GM21529 (cell line): ENCODE results near the gene ADD1.

ENCODE experiments used
- ATAC-seq: cut with Tn5 transposase; IDR thresholded peaks from one replicate; pipeline ENCODE4 v1.9.1; 2021; ENCODE audit not compliant: unreplicated experiment

The ADD1 gene, protein sequence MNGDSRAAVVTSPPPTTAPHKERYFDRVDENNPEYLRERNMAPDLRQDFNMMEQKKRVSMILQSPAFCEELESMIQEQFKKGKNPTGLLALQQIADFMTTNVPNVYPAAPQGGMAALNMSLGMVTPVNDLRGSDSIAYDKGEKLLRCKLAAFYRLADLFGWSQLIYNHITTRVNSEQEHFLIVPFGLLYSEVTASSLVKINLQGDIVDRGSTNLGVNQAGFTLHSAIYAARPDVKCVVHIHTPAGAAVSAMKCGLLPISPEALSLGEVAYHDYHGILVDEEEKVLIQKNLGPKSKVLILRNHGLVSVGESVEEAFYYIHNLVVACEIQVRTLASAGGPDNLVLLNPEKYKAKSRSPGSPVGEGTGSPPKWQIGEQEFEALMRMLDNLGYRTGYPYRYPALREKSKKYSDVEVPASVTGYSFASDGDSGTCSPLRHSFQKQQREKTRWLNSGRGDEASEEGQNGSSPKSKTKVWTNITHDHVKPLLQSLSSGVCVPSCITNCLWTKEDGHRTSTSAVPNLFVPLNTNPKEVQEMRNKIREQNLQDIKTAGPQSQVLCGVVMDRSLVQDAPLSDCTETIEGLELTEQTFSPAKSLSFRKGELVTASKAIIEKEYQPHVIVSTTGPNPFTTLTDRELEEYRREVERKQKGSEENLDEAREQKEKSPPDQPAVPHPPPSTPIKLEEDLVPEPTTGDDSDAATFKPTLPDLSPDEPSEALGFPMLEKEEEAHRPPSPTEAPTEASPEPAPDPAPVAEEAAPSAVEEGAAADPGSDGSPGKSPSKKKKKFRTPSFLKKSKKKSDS

DNA sequence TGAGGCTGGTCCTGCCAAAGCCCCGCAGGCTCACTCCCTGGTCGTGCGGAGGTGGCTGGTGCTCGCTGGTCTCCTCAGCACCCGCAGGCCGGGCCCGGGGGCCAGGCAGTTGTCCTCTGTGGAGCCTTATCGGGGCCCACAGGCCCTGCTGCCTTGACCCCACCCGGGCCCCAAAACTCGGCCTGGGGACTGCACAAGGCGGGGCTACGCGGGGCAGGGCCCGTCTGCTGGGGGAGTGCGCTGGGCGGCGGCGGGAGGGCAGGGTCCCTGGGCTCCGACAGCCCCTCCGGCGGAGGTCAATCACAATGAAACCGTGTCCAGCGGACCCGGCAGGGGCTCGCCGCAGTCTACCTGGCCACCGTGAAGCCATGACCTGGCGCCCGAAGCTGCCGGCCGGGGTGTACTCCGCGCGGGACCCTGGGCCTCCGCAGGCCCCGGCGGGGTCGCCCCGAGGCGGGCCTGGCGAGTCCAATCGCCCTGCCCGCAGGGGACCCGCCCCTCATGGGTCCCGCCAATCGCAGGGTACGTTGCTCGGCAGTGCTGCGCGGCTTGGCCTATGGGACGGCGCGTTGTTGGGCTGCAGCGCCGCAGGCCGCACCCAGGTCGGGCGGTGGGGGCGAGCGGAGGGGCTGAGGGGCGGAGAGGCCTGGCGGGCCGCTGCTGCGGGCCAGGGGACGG lies at the start of gene ADD1:
ADD1 (plus strand) TSS at position 582 of the 678 bp plus-strand sequence. CDS start 32,072 bp downstream, outside the sequence.
- peak; percentile 77 for ATAC-seq

DNA sequence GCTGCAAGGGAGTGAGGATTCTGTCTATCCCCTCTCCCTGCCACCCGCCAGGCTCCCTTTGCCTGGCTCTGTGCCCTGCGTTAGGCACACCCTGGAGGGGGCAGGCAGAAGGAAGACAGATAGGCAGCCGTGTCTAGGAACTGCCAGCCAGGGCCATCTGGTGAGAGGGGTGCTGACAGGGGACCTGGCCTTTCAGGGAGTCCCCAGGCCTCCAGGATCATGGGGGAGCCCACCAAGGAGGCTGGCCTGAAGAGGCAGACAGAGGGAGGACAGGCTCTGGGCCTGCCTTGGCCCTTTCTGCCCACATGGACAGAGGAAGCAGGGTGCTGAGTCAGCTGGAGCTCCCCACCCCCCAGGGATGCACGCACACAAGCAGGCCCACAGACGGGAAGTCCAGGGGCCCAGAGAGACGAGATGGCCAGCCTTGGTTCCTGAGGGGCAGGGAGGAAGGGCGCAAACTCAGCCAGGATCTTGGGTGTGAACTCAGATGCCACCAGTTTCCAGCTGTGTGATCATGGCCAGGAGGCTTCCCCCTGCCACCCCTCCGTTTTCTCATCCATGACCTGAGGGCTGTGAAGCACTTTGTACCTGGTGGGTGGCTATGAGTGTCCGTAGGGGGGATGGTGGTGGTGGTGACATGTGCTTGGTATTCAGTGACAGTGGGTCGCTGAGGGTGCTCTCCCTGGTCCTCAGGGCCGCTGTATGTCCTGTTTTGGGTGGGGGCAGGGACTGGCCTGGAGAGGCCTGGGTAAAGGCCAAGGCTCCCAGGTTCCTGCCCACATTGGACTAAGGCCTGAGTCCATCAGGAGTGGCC lies 49.0 kb upstream of the ADD1 start:
- ATAC-seq = no peak

DNA sequence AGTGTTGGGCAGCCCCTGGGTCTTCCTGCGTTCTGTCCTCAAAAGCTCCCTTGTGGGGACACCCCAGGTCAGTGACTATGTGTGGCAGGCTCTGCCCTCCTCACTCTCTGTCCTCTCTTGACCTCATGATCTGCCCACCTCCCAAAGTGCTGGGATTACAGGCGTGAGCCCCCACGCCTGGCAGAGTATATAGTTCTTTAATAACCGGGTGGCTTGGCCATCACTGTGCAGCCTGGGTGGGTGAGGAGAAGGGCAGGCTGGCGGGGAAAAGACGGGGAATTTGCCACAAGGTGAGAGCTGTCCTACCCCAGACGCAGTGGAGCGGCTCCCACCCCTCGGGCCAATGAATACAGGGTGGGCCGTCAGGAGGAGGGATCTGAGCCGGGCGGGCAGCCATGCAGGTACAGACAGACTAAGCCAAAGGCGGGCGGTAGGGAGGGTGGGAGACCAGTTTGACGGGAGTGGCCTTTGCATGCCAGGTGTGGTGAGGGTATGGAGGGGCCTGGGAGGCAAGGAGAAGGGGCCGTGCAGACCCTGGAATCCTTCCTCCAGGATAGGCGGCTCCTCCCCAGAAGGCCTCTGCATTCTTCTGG lies 48.2 kb upstream of the ADD1 start:
- ATAC-seq = no peak

DNA sequence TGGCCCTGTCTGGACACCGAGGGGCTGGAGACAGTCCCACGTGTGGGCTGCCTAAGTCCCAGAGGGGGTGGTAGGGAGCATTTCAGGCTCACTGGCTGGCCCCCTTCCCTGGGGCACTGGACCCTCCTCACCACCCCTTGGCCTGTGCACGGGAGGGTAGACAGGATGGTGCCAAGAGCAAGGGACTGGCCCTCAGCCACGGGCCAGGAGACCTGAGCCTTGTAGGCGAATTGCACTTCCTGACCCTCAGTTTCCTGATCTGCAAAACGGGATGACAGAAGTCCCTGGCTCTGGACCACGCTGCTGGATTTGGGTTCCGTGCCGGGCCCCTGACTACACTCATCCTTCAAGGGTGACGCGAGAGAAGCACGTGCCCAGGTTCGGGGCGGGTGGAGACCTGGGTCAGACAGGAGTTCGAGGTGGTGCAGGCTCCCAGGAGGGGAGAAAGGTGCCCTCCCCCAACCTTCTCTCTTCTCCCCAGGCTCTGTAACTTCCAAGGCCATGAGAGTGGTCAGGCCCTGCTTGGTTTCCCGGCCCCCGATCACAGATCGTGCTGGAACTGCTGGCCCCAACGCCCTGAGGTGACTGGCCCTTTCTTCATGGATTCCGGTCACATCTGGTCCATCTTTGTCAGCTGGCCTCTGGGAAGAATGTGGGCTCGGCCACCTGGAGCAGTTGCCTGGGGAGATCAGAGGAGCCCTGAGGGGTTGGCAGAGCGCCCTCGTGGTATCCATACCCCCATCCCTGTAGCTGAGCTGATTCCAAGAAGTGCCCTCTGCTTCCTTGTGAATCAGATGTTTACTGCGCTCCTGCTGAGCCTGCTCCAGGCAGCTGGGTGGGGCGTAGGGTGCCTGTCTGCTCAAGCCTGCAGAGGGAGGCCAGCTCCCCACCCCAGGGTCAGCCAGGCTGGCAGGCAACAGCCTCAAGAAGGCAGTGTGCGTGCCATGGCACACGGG lies 47.5 kb upstream of the ADD1 start:
- ATAC-seq = no peak

DNA sequence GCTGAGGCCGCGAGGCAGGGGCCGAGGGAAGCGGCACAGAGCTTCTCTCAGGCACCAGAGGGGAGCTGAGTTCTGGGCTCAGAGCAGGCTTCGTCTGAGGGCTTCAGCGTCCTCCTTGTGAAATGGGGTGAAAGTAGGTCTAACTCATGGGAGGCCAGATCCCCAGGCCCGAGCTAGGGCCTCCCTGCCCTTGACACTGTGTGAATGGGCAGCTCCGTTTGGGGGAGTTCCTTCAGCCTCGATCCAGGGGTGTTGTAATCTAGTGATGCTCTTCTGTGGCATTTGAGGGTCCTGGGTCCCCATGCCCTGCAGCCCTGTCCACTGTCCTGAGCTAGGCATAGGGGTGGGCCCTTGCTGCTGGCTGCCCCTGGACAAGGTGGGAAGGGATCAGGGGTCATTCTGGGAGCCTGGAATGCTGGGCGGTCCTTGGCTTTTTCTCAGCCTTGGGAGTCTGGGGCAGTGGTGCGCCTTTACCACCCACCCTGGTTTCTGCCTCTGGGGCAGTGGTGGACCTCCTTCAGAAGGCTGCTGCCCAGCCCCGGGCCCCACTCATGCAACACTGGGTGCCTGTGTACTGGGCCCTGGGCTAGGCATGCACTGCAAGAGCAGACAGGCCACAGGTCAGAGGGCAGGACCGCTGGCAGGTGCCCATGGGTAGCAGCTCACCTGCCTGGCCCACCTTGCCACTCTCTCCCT lies 46.6 kb upstream of the ADD1 start:
- ATAC-seq = no peak

DNA sequence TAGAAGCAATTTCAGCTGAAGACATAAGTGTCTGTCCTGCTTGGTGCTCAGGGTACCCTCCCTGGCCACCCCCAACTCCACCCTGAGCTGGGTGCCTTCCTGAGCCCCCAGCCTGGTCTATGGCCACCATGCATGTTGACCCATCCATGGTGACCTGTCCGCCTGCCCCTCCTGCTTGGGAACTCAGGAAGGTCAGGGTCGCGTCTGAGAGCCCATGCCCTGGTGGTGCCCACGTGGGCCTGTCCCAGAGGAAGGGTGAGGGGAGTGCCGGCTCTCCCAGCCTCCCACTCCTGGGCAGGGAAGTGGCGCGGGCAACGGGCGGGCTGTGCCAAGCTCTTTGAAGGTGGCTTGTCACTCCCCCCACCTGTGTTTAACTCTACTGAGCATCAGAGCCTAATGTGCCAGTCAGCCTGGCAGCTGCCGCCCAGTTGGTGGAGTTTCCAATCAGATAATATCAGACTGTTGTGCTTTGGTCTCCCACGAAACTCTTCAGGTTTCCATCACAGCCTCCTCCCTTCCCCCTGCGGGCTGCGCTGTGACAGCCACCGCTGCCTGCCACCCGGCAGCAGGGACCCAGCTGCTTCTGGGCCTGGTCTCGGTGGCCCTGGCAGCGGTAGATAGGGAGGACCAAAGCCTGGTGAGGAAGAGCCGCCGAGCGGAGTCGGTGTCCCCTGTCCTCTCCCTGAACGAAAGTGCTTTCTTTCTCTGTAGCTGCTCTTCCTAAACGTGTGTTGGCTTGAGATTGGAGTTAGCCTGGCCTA lies 45.9 kb upstream of the ADD1 start:
- ATAC-seq = no peak

DNA sequence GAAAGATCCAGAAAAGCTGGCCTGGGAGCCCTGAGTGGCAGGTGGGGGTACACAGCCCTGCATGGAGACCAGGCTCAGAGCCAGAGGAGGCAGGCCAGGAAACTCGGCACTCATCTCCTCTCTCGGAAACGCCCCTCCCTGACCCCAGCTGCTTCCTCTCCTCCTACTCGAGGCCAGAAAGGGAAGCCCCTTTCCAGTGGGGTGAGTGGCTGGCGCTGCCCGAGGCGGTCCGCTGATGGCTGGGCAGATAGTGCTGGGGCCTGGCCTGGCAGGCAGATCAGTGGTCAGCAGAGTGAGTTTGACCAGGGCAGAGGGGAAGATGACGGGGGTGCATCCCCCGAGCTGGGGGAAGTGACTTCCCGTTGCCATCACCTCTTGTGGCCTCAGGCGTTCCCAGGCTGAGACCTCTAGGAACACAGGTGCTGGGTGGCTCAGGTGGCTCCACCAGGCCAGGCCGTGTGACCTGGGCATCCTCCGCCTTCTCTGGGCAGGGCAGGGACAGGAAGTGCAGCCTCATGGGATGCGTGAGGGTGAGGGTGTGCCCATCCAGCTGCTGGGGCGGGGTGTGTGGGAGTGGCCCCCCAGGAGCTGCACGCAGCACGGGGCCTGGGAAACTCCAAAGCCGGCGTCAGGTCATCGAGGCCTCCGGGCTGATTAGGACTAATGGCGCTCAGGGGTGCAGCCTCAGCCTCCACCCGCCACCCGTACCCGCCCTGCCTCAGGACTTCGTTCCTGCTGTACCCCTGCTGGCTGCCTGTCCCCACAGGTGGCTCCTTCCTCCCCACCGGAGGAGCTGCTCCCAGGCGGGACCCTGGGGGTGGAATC lies 45.0 kb upstream of the ADD1 start:
- ATAC-seq = peak; percentile 54

DNA sequence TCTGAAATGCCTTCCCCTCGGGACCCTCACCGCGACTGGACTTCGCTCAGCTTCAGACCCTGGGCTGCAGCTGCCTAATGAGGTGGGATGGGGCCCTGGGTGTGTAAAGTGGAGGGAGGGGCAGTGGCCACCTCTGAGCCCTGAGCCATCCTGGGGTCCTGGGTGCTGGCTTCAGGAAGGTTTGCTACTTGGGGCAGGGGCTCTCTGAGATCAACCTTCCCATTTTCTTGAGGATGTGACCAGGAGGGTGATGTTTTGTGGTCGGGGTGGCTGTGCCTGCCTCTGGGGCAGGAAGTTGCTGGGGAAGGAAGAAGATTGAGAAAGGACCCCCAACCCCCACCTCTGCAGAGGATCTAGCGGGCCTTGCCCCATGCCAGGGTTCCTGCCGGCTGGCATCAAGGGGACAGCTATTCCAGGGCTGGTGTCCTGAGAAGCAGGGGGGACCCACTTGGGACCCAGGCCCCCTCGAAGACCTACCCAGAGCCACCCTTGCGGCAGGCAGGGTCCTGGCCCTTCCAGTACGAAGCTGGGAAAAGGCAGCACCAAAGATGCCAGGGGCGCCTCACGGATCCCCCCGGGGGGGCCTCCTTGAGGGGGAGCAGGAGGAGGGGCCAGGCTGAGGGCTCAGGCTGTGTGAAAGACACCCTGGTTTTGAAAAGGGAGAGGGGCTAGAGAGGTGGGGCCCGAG lies 44.3 kb upstream of the ADD1 start:
- ATAC-seq = no peak

DNA sequence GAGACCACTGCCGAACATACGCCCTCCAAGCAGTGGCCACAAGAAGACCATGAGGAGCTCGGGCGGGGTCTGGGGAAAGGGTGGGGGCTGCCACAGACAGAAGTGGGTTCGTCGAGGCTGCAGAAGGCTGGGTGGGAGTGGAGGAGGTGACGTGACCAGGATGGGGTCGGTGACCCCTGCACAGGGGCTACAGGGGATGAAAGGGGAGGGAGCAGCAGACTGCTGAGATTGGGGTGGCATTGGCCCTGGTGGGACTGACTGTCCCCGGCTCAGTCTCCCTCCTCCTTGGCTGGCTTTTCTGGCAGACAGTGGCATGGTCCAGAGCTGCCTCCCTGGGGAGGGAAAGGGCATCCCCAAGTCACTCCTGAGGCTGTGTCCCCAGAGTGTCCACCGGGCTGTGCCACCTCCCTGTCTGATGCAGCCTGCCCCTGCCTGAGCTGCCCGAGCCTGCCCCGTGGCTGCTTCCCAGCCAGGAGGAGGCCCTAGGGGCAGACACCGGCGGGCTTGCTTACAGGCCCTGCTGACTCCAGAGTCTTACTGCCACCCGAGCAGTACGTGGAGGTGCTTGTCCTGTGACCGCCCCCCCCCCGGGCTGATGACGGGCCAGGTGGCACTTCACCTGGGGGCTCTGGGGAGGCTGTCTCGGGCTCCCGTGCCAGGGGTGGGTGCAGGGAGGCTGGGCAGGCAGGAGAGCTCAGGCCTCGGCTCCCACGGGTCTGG lies 43.5 kb upstream of the ADD1 start:
- no peak for ATAC-seq

DNA sequence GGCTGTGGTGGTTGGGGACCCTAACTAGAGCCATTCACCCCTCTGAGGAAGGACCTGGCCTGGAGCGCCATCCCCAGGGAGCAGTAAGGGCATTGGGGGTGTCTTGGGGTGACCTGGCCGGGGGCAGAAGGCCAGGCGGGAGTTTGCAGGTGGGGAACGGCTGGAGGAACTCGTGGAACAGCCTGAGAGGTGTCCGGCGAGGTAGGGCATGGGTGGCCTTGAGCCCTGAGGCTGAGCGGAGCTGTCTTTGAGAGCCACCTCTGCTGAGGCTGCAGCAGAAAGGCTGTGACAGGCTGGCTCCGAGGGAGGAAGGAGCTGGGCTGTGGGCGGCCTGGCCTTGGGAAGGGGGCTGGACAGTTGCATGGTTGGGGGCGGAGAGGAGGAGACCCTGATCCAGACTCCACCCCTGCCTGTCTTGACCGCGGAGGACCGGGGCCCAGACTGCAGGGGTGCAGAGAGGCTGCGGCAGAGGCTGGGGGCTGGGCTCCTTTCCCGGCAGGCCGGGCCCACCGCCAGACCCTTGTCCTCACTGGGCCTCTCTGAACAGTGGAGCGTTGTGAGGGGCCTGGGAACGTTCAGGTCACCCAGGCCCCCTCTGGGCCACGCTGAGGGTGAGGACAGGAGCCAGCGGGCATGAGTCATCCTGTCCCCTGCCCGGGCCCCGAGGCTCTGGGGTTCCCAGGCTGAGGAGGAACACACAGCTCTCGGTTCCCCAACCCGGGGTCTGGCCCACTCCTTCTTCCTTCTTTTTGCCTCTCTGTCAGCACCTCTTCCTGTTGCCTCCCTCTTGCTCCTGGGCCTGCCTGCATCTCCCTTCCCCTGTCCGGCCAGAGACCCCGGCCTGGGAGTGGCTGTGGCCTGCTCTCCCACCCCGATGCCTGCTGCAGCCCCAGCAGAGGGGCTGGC lies 42.7 kb upstream of the ADD1 start:
- ATAC-seq = peak; percentile 48

DNA sequence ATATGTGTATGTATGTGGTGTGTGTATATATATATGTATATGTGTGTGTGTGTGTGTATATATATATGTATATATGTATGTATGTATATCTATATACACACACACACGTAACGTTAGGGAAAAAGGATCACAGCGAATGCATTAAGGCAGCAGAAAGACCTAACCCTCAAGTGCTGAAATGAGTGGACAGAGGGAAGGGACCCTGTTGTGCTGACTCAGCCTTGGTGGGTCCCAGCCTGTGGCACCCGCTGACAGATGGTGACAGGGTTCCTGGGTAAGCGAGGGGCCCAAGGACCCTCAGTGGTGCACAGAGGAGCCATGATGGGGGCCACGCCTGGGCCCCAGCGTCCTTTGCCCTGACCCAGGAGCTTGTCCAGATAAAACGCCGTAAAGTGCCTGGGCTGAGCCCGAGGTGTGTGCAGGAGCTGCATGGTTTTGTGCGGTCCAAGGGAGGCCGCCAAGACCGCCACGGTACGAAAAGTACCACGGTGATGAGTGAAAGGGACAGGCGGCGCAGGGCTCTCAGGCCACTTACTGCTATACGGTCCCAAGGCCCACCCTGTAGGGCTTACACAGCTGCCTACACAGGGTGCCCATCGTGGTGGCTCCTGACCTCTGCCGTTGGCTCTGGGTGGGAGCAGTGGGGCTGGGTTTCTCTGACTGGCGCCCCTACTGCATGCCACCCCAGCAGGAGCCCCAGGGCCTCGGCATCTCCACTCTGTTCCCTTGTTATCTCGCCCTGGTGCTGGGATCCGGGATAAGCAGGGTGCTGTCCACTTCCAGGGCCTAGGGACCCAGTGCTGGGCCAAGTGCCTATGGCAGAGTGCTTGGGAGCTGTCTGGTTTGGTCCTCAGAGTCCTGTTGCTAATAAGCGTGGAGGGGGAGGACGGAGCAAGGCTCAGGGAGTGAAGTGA lies 40.8 kb upstream of the ADD1 start:
- ATAC-seq = no peak

DNA sequence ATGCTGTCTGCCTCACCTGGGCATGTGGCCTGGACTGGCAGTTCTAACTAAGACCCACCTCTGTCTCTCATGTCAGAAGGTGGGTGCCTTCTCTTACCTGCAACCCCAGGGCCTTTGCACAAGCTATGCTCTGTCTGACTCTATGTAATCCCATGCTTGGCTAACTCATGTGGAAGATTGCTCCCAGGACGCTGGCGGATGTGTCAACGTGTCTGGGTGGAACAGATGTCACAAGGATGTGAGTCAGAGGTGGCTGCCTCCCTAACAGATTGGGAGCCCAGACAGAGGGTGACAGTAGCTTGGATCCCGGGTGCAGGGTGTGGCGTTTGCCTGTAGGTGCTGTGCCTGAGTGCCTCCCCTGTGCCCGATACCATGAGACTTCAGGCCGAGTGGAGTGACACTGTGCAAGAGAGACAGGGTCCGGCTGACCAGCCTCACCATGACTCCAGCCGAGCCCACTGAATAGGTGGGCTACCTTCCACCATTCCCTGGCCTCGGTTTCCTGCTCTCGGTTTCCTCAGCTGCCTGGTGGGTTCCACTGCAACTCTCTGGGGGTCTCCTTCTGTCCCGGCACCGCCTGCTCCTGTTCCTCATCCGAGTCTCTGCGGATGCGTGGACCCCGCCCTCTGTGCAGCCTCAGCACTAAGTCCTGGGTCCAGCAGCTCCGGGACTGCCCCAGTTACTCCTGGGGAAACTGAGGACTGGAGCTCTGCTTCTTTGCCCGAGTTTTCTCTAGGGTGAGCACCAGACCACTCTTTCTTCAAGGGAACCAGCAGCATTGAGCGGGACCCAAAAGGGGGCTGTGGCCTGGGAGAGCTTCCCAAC lies 39.8 kb upstream of the ADD1 start:
- ATAC-seq = no peak

DNA sequence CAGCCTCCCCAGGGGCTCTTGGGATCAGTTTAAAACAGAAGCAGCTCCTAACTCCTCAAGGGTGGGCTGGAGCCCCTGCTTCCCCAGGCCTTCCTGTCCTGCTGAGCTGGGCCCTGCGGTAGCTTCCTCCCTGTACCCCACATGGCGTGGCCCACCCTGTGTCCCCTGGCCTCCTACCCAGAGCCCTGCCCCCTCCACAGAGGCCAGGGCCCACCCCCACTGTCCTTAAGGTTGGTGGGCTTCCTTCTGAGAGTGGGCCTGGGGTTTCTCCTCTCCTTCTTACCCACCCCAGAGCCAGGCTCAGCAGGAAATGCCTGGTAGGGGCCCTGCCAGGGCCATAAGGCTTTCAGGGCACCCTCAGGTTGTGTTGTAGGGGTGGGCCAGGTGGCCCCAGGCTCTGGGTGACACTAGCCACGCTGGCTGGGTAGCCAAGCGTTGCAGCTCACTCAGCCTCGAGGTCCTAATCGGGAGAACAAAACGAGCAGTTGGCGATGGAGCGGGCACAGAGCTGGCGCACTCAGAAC lies 39.1 kb upstream of the ADD1 start:
- ATAC-seq = no peak
